ENCODE data around the gene ATP13A2. TPM values are rescaled to one million over a fixed set of nuclear protein-coding genes. Genes with fewer than 3 reads are reported as not detected.

ATP13A2 gene, protein sequence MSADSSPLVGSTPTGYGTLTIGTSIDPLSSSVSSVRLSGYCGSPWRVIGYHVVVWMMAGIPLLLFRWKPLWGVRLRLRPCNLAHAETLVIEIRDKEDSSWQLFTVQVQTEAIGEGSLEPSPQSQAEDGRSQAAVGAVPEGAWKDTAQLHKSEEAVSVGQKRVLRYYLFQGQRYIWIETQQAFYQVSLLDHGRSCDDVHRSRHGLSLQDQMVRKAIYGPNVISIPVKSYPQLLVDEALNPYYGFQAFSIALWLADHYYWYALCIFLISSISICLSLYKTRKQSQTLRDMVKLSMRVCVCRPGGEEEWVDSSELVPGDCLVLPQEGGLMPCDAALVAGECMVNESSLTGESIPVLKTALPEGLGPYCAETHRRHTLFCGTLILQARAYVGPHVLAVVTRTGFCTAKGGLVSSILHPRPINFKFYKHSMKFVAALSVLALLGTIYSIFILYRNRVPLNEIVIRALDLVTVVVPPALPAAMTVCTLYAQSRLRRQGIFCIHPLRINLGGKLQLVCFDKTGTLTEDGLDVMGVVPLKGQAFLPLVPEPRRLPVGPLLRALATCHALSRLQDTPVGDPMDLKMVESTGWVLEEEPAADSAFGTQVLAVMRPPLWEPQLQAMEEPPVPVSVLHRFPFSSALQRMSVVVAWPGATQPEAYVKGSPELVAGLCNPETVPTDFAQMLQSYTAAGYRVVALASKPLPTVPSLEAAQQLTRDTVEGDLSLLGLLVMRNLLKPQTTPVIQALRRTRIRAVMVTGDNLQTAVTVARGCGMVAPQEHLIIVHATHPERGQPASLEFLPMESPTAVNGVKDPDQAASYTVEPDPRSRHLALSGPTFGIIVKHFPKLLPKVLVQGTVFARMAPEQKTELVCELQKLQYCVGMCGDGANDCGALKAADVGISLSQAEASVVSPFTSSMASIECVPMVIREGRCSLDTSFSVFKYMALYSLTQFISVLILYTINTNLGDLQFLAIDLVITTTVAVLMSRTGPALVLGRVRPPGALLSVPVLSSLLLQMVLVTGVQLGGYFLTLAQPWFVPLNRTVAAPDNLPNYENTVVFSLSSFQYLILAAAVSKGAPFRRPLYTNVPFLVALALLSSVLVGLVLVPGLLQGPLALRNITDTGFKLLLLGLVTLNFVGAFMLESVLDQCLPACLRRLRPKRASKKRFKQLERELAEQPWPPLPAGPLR
- total RNA-seq, result 10 to 100 TPM; 57.1 to 59.4 TPM

GRCh38 chr1:17011439-17012307, at the start of gene ATP13A2:
TSS of gene ATP13A2 (minus strand) at chr1:17011928. CDS start at chr1:17011738, 190 bp downstream.
- ChIA-PET POLR2A (no interaction called here), CTCF (interaction anchor here (2.2 kb wide), 1 partner anchor 12 kb away, joined by 6 read pairs; no protein-coding TSS in a partner anchor)
- Mint-ChIP-seq H3K36me3 (ENCODE audit: low read depth) (no peaks in the 10 kb centered on the region), H3K27ac (peak within 1 kb of the TSS; percentile 80), H3K27me3 (peaks cover 3% of the 10 kb centered on the region), H3K4me3 (peak within 1 kb of the TSS; percentile 83), H3K9me3 (no peaks in the 10 kb centered on the region), H3K4me1 (peaks cover 24% of the 10 kb centered on the region)
- DNase-seq, result peak; percentile 85

GRCh38 chr1:17061486-17061885, 49.8 kb upstream of the ATP13A2 start:
- DNase-seq, result no peak
- H3K4me1 Mint-ChIP-seq, result peaks cover 6% of the 10 kb centered on the region
- peaks cover 7% of the 10 kb centered on the region for H3K27me3 Mint-ChIP-seq
- no peaks in the 10 kb centered on the region for H3K36me3 Mint-ChIP-seq (ENCODE audit: low read depth)
- no peak overlapping the region for H3K4me3 Mint-ChIP-seq
- no peak overlapping the region for H3K27ac Mint-ChIP-seq
- peaks cover 2% of the 10 kb centered on the region for H3K9me3 Mint-ChIP-seq
- ChIA-PET CTCF (no interaction called here), POLR2A (no interaction called here)

DNA sequence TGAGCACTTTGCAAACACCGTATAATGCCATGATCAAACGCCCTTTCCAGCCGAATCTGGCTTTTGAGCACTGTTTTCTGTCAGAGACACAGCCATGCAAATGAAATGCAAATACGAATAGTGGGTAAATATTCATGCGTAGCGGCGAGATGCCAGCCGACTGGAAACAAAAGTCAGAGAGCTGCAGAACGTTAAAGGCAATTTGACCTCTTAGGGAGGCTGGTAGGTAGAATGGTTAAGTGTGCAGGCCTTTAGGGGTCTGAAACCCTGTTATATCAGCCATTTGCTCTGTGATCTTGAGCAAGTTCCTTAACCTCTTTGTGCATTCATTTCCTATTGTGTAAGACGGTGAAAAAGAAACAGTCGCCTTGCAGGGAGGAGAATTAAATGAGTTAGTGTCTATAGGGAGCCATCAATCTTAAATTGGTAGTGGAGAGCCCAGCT, 48.6 kb upstream of the ATP13A2 start:
- peaks cover 7% of the 10 kb centered on the region for H3K27me3 Mint-ChIP-seq
- CTCF ChIA-PET, result no interaction called here
- H3K4me1 Mint-ChIP-seq, result peaks cover 6% of the 10 kb centered on the region
- peak overlapping the region; percentile 48 for H3K27ac Mint-ChIP-seq
- H3K4me3 Mint-ChIP-seq, result no peak overlapping the region
- peaks cover 2% of the 10 kb centered on the region for H3K9me3 Mint-ChIP-seq
- POLR2A ChIA-PET, result no interaction called here
- H3K36me3 Mint-ChIP-seq (ENCODE audit: low read depth), result no peaks in the 10 kb centered on the region
- no peak for DNase-seq

DNA sequence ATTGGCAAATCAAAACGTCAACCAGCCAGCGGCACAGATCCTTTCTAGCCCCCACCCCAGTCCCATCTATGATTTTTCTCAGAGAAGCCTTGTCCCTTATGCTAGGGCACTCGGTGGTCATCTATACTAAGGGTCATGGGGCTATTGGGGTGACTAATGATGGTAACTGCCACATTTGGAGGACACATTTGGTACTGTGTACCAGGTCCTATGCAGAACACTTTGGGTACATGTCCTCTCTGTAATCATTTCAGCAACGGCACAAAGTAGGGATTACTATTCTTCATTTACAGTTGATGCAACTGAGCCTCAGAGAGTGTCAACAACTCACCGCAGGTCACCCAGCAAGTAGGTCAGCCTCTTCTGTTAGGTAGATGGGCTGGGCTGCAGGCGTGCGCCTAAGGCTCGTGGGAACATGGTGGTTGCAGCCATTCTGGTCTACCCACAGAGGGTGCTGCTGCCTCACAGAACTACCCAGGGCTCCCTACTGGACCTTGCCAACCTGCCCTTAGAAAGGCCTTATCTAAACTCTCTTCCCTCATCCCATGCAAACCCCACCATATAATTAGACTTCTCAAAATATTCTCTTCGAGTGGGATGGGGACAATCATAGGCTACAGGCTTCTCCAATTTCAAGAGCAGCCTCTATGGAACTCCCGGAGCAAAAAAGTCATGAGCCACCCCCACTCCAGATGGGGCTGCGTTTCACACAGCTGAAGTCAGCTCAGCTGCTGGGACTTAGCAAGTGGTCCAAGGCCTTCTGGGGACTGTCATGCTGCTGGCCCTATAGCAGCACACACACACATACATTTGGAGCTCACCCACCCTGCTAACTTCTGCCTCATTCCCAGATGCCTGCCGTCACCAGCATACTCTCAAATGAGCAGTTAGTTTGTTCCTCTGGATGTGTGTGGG, 47.9 kb upstream of the ATP13A2 start:
- Mint-ChIP-seq H3K36me3 (ENCODE audit: low read depth) (no peaks in the 10 kb centered on the region), H3K4me3 (no peak overlapping the region), H3K27me3 (peaks cover 7% of the 10 kb centered on the region), H3K9me3 (peaks cover 2% of the 10 kb centered on the region), H3K27ac (no peak overlapping the region), H3K4me1 (peaks cover 6% of the 10 kb centered on the region)
- CTCF ChIA-PET, result no interaction called here
- peak; percentile 38 for DNase-seq
- POLR2A ChIA-PET, result no interaction called here

DNA sequence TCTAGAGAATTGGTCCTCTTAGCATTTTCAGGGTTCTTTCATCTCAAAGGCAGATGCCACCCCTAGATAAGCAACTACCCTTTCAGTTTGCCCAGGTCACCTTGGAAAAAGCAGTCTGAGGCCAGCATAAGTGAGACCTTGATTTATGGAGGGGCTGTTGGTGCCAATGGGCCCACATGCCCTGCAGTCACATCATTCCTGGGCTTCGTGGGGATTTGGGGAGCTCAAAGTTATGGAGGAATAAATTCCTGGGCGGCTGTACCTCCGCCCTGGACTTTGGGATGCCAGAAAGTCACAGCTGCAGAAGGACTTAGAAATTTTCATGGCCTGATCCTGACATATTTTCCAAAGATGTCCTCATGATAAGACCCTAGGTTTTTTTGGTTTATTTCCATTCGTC, 44.8 kb upstream of the ATP13A2 start:
- H3K27ac Mint-ChIP-seq, result no peak overlapping the region
- POLR2A ChIA-PET, result no interaction called here

DNA sequence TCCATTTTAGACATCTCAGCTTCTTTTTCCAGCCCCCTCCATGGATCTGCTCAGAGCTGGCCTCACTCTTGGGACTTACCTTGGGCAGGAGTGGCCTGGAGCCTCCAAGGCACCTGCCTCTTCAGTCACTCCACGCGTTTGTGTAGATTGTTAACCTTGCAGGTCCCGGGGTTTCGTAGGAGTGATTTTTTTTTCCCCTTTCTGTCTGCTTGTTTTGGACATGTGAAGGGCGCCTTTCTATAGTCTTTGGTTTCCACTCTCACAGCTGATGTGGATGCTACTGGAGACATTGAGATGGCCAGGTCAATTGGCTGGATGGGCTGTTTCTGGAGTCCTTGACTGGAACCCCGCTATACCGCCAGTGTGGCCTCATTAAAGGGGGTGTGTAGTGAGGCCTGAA, 44.1 kb upstream of the ATP13A2 start:
- Mint-ChIP-seq H3K9me3 (no peaks in the 10 kb centered on the region), H3K4me1 (peaks cover 26% of the 10 kb centered on the region), H3K27me3 (peaks cover 7% of the 10 kb centered on the region), H3K36me3 (ENCODE audit: low read depth) (peaks cover 9% of the 10 kb centered on the region), H3K27ac (no peak overlapping the region), H3K4me3 (no peak overlapping the region)
- CTCF ChIA-PET, result no interaction called here
- DNase-seq, result no peak
- POLR2A ChIA-PET, result no interaction called here

More for the DNA sequence above, 44.8 kb upstream of the ATP13A2 start:
- no peak for DNase-seq
- CTCF ChIA-PET, result no interaction called here
- Mint-ChIP-seq H3K4me1 (peaks cover 20% of the 10 kb centered on the region), H3K4me3 (no peak overlapping the region), H3K27me3 (peaks cover 7% of the 10 kb centered on the region), H3K36me3 (ENCODE audit: low read depth) (peaks cover 2% of the 10 kb centered on the region), H3K9me3 (no peaks in the 10 kb centered on the region)

DNA sequence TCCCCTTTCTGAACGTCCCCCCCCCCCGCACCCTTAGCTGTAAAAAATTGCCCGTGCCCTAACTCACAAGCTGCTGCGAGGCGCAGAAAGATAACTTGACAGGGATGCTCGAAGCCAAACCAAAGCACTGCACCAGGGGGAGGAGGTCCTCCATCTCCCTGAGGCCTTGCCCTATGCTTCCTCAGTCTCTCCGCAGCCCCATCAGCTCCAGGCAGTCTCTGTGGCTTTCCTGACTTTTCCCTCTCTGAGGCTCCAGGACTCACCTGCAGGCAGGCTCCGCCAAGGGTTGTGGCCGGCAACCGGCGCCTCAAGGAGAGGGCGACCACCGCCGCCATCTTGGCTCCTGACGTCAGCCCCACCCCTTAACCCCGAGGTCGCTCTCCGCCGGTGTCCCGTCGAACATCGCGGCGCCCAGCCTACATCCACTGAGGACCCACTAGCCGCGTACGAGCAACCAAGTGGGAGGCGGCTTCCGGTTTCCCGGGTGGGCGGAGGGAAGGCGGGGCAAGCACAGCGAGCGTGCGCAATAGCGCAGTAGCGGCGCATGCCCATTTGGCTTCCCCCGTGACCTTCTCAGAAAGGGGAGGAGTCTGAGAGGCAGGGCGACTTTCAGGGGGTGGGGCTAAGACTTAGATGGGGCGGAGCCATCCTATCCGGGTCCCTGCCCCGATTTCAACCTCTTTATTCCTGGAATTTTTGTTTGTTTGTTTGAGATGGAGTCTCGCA, 42.1 kb upstream of the ATP13A2 start, which contains the start of gene SDHB:
Gene SDHB, minus strand, starts transcription at position 348 of the 726 bp plus-strand sequence. Its CDS starts 13 bp downstream, at position 335.
- peak within 1 kb of the TSS; percentile 95 for H3K27ac Mint-ChIP-seq
- peak within 1 kb of the TSS; percentile 98 for H3K4me3 Mint-ChIP-seq
- peak; percentile 99 for DNase-seq
- H3K9me3 Mint-ChIP-seq, result no peaks in the 10 kb centered on the region
- ChIA-PET POLR2A (no interaction called here), CTCF (interaction anchor here (1.0 to 1.9 kb wide), 3 partner anchors 9 to 102 kb away, joined by 3 to 4 read pairs (median 4); no protein-coding TSS in a partner anchor)
- H3K27me3 Mint-ChIP-seq, result peaks cover 7% of the 10 kb centered on the region
- H3K4me1 Mint-ChIP-seq, result peaks cover 26% of the 10 kb centered on the region
- H3K36me3 Mint-ChIP-seq (ENCODE audit: low read depth), result peaks cover 12% of the 10 kb centered on the region

DNA sequence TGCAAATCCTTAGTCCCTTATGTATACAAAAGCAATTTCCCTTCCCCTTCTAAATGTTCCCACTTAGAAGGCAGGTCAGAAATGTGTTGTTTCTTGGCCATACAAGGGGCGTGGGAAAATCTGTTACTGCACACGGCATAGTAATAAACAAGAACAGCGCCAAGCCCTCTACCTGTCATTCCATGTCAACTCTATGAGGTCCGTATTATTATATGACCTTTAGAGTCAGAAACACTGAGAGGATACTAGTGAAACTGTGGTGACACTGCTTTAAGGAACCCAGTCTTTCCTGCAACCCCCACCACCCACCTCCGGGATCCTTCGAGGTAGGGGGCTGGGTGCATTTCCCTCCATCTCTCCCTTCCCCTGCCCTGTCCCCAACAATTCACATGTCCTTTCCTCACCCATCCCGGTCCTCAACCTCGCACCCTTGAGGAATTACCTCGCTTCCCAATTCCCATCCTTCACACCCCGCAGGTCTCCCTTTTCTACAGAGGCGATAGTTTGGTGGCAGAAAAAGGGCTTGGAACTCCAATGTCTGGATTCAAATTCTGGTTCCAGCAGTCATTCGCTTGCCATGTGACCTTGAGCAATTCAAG, 41.5 kb upstream of the ATP13A2 start:
- H3K27me3 Mint-ChIP-seq, result peaks cover 3% of the 10 kb centered on the region
- ChIA-PET CTCF (interaction anchor here (1.7 to 1.9 kb wide), 2 partner anchors 10 to 102 kb away, joined by 4 read pairs; no protein-coding TSS in a partner anchor), POLR2A (no interaction called here)

DNA sequence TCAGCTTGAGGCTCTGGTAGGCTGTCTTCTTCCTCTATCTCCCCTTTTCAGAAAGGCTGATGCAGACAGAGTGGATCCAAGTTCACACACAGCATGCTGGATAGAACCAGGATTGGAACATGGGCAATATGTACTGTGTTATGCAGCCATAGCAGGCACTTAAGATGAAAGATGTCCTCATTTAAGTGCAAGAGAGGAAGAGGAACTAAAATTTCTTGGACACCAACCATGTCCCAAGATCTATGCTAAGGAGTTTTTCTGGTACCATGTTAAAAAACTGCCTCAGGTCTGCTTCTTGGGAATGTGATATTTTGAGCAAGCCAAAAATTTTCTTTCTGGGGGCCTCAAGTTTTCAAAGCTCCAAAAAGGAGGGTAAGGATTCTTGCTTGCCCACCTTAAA, 40.9 kb upstream of the ATP13A2 start:
- CTCF ChIA-PET, result interaction anchor here (1.7 to 1.9 kb wide), 2 partner anchors 10 to 101 kb away, joined by 4 read pairs; no protein-coding TSS in a partner anchor
- POLR2A ChIA-PET, result no interaction called here
- no peak for DNase-seq
- Mint-ChIP-seq H3K27ac (peak overlapping the region; percentile 36), H3K4me3 (peak overlapping the region; percentile 98), H3K27me3 (no peaks in the 10 kb centered on the region), H3K9me3 (no peaks in the 10 kb centered on the region), H3K36me3 (ENCODE audit: low read depth) (peaks cover 12% of the 10 kb centered on the region), H3K4me1 (peaks cover 30% of the 10 kb centered on the region)

More for the DNA sequence above, 41.5 kb upstream of the ATP13A2 start:
- H3K9me3 Mint-ChIP-seq, result no peaks in the 10 kb centered on the region
- H3K4me1 Mint-ChIP-seq, result peaks cover 26% of the 10 kb centered on the region
- peak overlapping the region; percentile 95 for H3K27ac Mint-ChIP-seq
- H3K4me3 Mint-ChIP-seq, result peak overlapping the region; percentile 98
- H3K36me3 Mint-ChIP-seq (ENCODE audit: low read depth), result peaks cover 12% of the 10 kb centered on the region
- no peak for DNase-seq

DNA sequence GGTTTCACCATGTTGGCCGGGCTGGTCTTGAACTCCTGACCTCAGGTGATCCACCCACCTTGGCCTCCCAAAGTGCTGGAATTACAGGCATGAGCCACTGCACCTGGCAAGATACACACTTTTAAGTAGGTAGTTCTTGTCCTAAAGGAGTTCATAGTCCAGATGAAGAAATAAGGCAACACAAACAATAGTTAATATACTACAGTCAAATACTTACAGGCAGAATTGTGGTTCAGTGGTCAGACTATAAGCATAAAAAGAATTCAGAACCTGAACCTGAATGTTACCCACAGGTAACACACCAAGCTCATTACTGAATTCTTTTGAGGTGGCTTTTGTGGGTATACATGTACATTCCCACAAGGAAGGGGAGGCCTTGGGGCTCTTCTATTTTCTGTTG, 40.3 kb upstream of the ATP13A2 start:
- POLR2A ChIA-PET, result interaction anchor here (0.6 kb wide), 1 partner anchor 100 kb away, joined by 3 read pairs; no protein-coding TSS in a partner anchor
- H3K4me1 Mint-ChIP-seq, result peaks cover 30% of the 10 kb centered on the region
- H3K27ac Mint-ChIP-seq, result no peak overlapping the region
- no peaks in the 10 kb centered on the region for H3K9me3 Mint-ChIP-seq
- CTCF ChIA-PET, result interaction anchor here (0.7 to 1.9 kb wide), 2 partner anchors 100 to 568 kb away, joined by 3 to 4 read pairs; no protein-coding TSS in a partner anchor
- peaks cover 12% of the 10 kb centered on the region for H3K36me3 Mint-ChIP-seq (ENCODE audit: low read depth)
- DNase-seq, result no peak
- no peaks in the 10 kb centered on the region for H3K27me3 Mint-ChIP-seq
- peak overlapping the region; percentile 98 for H3K4me3 Mint-ChIP-seq

Data from activated CD4-positive, alpha-beta T cell treated with anti-CD3 and anti-CD28 coated beads, Interleukin-2, amount 10 ng/mL, durations not matched to agents 7 days and 5 days (primary cell).